Activated CD4-positive, CD25-positive, alpha-beta regulatory T cell treated with anti-CD3 and anti-CD28 coated beads, Interleukin-2, amount 50 U/mL, for 72 hours (primary cell): ENCODE results near the gene HOATZ.

Experiments
- DNase-seq: peaks from one replicate; pipeline ENCODE4 v3.0.0; 2021

Gene HOATZ

GRCh38 chr11:111523343-111523742 is 8.8 kb downstream of the HOATZ start:
- DNase-seq = no peak

DNA sequence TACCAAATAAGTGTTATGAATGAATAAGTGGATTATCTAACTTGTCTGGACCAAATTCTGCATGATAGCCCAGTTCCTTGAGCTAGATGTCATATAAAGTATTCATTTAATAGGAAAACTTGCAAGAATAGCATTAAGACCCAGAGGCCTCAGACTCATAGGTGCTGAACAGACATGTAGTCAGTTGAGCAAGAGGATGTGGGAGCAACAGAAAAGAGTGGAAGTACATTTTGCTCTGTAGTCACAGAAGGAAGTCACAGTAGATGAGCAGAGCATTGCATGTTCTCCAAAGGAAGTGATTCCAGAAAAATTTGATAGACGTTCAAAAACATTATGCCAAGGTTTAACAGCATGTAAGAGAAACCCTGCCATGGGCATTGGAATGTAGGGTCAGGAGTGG is 9.5 kb downstream of the HOATZ start:
- no peak for DNase-seq

- no peak for DNase-seq
Observed at GRCh38 chr11:111525456-111525855, 10.9 kb downstream of the HOATZ start.

- DNase-seq = no peak
Observed at GRCh38 chr11:111526501-111526900, 11.9 kb downstream of the HOATZ start.

GRCh38 chr11:111527279-111527678 is 12.7 kb downstream of the HOATZ start:
- no peak for DNase-seq

DNA sequence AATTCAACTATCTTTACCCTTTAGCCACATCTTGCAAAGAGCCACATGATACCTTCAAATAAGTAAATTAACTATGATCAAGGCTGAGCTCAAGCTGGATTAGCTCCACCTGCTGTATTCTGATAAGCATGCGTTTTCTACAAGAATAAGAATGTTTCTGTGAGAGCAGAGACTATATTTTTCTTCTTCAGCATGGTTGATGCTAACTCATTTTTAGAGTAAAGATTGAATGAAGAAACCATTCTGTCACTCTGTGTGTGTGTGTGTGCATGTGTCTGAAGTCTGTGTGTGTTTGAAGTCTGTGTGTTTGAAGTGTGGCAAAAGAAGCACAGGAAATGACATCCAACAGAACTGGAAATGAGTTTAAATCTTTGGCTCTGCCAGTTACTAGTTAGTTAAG is 14.0 kb downstream of the HOATZ start:
- no peak for DNase-seq

- no peak for DNase-seq
Observed at GRCh38 chr11:111530091-111530490, 15.5 kb downstream of the HOATZ start.

DNA sequence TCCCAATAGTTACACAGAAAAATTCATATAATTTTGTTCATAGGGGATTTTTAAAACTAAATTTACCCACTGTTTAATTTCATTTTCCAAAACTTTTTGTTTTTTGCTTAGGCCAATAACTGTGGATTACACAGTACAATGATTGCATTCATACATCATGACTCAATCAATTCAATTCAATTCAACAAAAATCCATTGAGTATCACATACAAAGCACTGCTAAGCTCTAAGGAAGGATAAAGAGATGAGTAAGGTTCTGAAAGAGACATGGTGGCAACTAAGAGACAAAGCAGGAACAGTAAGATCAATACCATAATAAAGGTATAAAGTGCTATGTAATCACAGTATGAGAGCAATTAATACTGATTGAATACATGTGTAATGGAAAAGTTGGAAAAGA is 16.6 kb downstream of the HOATZ start:
- DNase-seq = no peak

- peak; percentile 59 for DNase-seq
Observed at GRCh38 chr11:111531687-111532364, 17.2 kb downstream of the HOATZ start.

- no peak for DNase-seq
Observed at GRCh38 chr11:111532365-111532709, 17.8 kb downstream of the HOATZ start.

- no peak for DNase-seq
Observed at GRCh38 chr11:111535281-111535680, 20.7 kb downstream of the HOATZ start.

GRCh38 chr11:111537336-111537860 is 22.8 kb downstream of the HOATZ start:
- no peak for DNase-seq

DNA sequence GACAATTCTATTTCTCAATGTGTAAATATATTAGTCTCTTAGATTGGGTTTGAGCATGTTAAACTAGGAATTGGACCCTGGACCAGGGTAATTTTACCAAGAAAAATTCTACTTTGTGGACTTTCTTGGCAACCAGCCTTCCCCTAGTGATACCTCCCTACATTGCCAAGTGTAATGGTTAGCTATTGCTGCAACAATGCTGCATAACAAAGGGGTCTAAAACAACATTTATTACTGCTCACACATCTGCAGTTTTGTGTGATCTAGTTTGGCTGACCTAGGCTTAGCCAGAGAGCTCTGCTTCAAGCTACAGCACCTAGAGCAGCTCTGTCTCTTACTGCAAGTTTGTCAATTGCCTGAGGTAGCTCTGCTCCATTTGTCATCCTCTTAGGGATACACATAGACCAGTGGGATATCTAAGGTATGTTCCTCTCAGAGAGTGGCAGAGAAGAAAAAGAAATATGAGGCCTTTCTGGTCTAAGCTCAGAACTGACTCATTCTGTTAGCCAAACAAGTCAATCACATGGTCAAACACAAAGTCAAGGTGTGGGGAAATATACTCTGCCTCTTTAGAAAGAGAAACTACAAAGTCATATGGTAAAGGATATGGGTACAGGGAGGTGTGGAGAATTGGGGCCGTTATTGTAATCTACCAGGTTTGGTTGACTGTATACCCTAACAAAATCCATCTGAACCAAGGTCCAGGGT is 24.0 kb downstream of the HOATZ start:
- DNase-seq = no peak

DNA sequence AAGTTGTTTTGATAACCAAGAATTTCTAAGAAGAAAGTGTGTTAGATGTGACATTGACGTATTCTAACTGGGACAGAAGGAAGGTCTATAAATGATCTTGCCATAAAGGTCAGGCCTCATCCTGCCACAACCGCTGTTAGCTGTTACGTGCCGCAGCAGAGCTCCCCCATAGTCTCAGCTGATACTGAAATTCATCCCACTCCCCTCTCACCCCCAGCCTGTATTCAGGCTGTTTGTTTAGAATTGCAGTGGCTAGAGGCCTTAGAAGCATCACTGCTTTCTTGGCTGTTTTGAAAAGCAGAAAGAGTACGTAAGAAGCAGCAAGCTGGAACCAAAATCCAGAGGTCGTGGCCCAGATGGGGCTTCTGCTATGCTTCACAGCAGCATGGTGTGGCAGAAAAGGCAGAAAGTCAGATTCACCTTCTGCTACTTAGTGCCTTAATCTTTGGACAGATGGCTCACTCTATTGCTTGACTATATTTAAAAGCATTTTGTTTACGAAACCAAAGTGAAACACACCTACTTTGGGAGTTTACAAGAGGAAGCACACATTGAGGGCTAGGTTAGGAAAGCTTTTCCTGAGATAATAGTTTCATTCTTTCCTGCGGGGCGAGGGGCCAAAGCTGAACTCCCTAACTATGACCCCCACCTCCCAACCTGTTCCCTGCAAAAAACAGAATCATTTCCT is 25.0 kb downstream of the HOATZ start:
- peak; percentile 53 for DNase-seq

GRCh38 chr11:111540114-111540936 is 25.7 kb downstream of the HOATZ start, which contains the start of gene LAYN:
TSS of gene LAYN (plus strand) at chr11:111540720. CDS start at chr11:111540844, 124 bp downstream.
- DNase-seq = peak; percentile 72

- no peak for DNase-seq
Observed at GRCh38 chr11:111540937-111541253, 26.3 kb downstream of the HOATZ start.

- no peak for DNase-seq
Observed at GRCh38 chr11:111541254-111542061, 26.9 kb downstream of the HOATZ start.

- no peak for DNase-seq
Observed at GRCh38 chr11:111542606-111543275, 28.2 kb downstream of the HOATZ start.

DNA sequence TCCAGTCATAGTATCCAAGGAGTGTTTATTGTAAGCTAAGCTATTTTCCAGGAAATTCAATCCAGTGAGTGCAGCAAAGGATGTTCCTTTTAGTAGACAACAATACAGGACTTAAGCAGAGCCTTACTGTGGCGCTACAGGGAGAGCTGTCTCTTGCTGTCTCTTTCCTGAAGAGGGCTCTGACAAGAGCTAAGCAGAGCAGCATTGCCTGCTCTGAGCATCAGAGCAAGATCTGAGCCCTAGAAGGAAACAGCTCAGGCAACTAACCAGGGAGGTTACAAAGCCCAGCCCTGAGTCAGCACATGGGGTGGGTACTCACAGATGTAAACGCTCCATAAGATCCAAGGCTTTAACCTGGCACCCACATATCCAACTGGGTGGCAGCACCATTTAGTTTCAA is 33.9 kb downstream of the HOATZ start:
- DNase-seq = no peak

- DNase-seq = no peak
Observed at GRCh38 chr11:111549196-111549868, 34.8 kb downstream of the HOATZ start.

- DNase-seq = no peak
Observed at GRCh38 chr11:111549869-111550203, 35.3 kb downstream of the HOATZ start.
